Activated naive CD4-positive, alpha-beta T cell treated with anti-CD3 and anti-CD28 coated beads for 36 hours (primary cell): Measurements from ENCODE around the gene CALCB. TPM values are rescaled to one million over a fixed set of nuclear protein-coding genes. Genes with fewer than 3 reads are reported as not detected.
"Not testable (repeated sequence)": the region's sequence is repeated elsewhere in the genome, so short reads cannot be mapped to it uniquely, and the experiment has no call there.

Experiments
- CTCF ChIA-PET: fragments of 350-600 bp; sonication (Branson Sonifier 250); formaldehyde crosslinking; loops from one replicate; lab custom pipeline; 2021; ENCODE audit warnings: antibody characterized with exemption; lab: Charles Lee
- DNase-seq: peaks from one replicate; pipeline ENCODE4 v3.0.0-alpha.2; 2020
- H3K27ac Mint-ChIP-seq: one replicate; pipeline ENCODE4 v1.8.0; 2021; ENCODE audit warnings: mild to moderate bottlenecking, mixed read lengths
- H3K27me3 Mint-ChIP-seq: one replicate; pipeline ENCODE4 v1.8.0; 2021; ENCODE audit warnings: low read depth, mixed read lengths
- H3K36me3 Mint-ChIP-seq: one replicate; pipeline ENCODE4 v1.8.0; 2021; ENCODE audit warnings: low read depth, mixed read lengths
- H3K4me1 Mint-ChIP-seq: one replicate; pipeline ENCODE4 v1.8.0; 2021; ENCODE audit warnings: low read depth, mixed read lengths
- H3K4me3 Mint-ChIP-seq: one replicate; pipeline ENCODE4 v1.8.0; 2021; ENCODE audit warnings: mild to moderate bottlenecking, moderate library complexity, mixed read lengths
- H3K9me3 Mint-ChIP-seq: one replicate; pipeline ENCODE4 v1.8.0; 2021; ENCODE audit warnings: mixed read lengths
- intact Hi-C: fragments of 100-400 bp; cut with micrococcal nuclease; formaldehyde crosslinking; loops from one replicate; pipeline ENCODE4 v1.15.1; 2023
- total RNA-seq, 2 experiments: library from RNA; stranded (reverse); gene quantifications; one replicate each; pipeline ENCODE4 v1.2.3, GENCODE V29; 2021

The CALCB gene
- total RNA-seq, result 10 to 100 TPM; 12.1 to 12.5 TPM

DNA sequence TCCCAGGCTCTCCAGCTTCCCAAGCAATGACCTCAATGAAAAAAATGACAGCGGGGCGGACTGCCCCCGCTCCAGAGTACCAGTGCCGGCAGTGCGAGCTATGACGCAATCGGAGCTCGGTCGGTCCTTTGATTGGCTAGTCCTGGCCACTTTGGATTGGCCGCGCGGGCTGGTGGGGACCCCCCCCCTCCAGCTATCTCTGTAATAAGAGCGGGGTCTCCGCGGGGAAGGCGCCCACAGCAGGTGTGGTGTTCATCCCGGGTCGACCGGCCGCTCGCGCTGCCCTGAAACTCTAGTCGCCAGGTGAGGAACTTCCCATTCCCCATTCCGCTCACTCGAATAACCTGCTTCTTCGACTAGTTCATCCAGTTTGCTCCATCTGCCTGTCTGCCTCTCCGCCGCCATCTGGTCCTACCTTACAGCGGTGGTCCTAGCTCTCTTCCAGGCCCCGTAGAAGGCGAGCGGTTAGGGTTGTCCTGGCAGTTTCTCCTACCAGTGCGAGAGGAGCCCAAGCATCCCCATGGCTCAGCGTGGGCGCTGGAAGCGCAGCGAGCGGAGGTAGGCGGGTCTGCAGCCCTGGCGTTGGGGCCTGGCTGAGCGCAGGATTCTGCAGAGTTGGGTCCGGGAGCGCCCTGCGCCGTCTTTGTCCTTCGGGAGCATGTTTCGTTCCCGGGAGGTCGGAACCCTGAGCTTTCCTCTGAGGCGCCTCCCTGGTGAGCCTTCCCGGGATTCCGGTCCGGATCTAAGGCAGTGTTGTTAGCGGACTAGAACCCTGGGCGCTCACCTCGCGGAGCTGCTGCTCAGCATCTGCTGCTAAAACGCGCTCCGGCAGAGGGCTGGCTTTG lies at the start of gene CALCB:
Gene CALCB (plus strand): TSS at position 233 of the 845 bp plus-strand sequence. CDS start 1,126 bp downstream, outside the sequence.
- intact Hi-C loops, result loop anchor here (1.0 kb wide), 4 partner anchors 20 to 553 kb away; partner anchors contain the start of gene PSMA1
- peaks cover 10% of the 10 kb centered on the region for H3K4me1 Mint-ChIP-seq
- DNase-seq, result peak; percentile 58
- CTCF ChIA-PET, result interaction anchor here (0.6 to 6.9 kb wide), 23 partner anchors 9 to 594 kb away, joined by 3 to 115 read pairs (median 5); partner anchors contain the start of gene CYP2R1
- H3K36me3 Mint-ChIP-seq, result peaks cover 6% of the 10 kb centered on the region
- peaks cover 9% of the 10 kb centered on the region for H3K27me3 Mint-ChIP-seq
- peak within 1 kb of the TSS; percentile 43 for H3K27ac Mint-ChIP-seq
- peak within 1 kb of the TSS; percentile 86 for H3K4me3 Mint-ChIP-seq
- H3K9me3 Mint-ChIP-seq, result peaks cover 15% of the 10 kb centered on the region

DNA sequence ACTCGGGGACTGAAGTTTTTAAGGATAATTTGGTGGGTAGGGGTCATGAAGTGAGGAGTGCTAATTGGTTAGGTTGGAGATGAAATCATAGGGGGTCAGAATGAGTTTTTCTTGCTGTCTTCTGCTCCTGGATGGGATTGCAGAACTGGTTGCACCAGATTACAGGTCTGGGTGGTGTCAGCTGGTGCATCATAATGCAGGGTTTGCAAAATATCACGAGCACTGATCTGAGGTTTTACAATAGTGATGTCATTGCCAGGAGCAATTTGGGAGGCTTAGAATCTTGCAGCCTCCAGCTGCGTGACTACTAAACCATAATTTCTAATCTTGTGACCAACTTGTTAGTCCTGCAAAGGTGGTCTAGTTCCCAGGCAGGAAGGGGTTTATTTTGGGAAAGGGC lies 46.4 kb upstream of the CALCB start:
- H3K4me1 Mint-ChIP-seq, result no peaks in the 10 kb centered on the region
- no peaks in the 10 kb centered on the region for H3K36me3 Mint-ChIP-seq
- DNase-seq, result no peak
- no peak overlapping the region for H3K4me3 Mint-ChIP-seq
- H3K9me3 Mint-ChIP-seq, result no peaks in the 10 kb centered on the region
- H3K27ac Mint-ChIP-seq, result no peak overlapping the region
- peaks cover 3% of the 10 kb centered on the region for H3K27me3 Mint-ChIP-seq
- intact Hi-C loops, result no loop called here
- CTCF ChIA-PET, result interaction anchor here (0.9 kb wide), 1 partner anchor 58 kb away, joined by 3 read pairs; no protein-coding TSS in a partner anchor

GRCh38 chr11:15027956-15028355 lies 45.4 kb upstream of the CALCB start:
- DNase-seq, result no peak
- Mint-ChIP-seq H3K4me3 (no peak overlapping the region), H3K27me3 (peaks cover 3% of the 10 kb centered on the region), H3K9me3 (no peaks in the 10 kb centered on the region), H3K4me1 (no peaks in the 10 kb centered on the region), H3K36me3 (no peaks in the 10 kb centered on the region), H3K27ac (no peak overlapping the region)
- CTCF ChIA-PET, result interaction anchor here (1.5 kb wide), 1 partner anchor 73 kb away, joined by 3 read pairs; no protein-coding TSS in a partner anchor
- intact Hi-C loops, result no loop called here

- Mint-ChIP-seq H3K9me3 (no peaks in the 10 kb centered on the region), H3K4me1 (no peaks in the 10 kb centered on the region), H3K36me3 (no peaks in the 10 kb centered on the region), H3K27ac (no peak overlapping the region), H3K27me3 (peaks cover 5% of the 10 kb centered on the region), H3K4me3 (no peak overlapping the region)
- DNase-seq, result no peak
- intact Hi-C loops, result no loop called here
- CTCF ChIA-PET, result interaction anchor here (1.5 kb wide), 1 partner anchor 73 kb away, joined by 3 read pairs; no protein-coding TSS in a partner anchor
These were observed 45.0 kb upstream of the CALCB start for GRCh38 chr11:15028379-15028778.

DNA sequence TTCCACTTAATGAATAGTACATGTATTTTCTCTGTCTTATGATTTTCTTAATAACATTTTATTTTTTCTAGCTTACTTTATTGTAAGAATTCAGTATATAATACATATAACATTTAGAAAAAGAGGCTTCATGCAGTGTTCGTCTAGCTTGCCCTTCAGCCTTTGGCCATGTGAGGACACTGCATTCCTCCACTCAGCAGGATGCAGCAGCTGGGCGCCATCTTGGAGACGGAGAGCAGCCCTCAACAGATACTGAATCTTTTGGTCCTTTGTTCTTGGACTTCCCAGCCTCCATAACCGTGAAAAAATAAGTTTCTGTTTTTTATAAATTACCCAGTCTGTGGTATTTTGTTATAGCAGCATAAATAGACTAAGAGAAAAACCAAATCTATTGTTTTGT lies 41.4 kb upstream of the CALCB start:
- H3K27me3 Mint-ChIP-seq, intact Hi-C loops, H3K4me1 Mint-ChIP-seq, H3K9me3 Mint-ChIP-seq, CTCF ChIA-PET, H3K36me3 Mint-ChIP-seq, H3K27ac Mint-ChIP-seq, DNase-seq, H3K4me3 Mint-ChIP-seq: not testable (repeated sequence)

- no peaks in the 10 kb centered on the region for H3K9me3 Mint-ChIP-seq
- intact Hi-C loops, result no loop called here
- H3K4me3 Mint-ChIP-seq, result no peak overlapping the region
- peaks cover 2% of the 10 kb centered on the region for H3K27me3 Mint-ChIP-seq
- H3K4me1 Mint-ChIP-seq, result no peaks in the 10 kb centered on the region
- no peaks in the 10 kb centered on the region for H3K36me3 Mint-ChIP-seq
- no peak for DNase-seq
- no peak overlapping the region for H3K27ac Mint-ChIP-seq
- CTCF ChIA-PET, result no interaction called here
These were observed 38.6 kb upstream of the CALCB start for GRCh38 chr11:15034687-15035267.

DNA sequence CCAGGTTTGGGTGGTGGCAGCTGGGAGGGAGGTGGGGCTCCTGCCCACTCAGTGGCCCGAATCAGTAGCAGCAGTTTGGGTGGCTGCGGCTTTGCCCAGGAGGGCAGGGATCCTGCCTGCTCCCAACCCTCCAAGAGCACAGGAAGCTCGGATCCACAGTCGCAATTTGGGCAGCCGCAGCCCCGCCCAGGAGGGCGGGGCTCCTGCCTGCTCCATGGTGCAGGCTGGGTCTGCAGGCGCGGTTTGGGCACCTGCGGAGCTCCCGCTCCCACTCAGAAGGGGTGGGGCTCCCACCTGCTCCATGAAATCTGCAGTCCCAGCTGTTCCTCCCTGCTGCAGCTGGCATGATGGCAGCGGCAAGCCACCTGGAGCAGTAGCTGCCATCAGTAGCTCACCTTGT lies 38.1 kb upstream of the CALCB start:
- H3K27me3 Mint-ChIP-seq, result peaks cover 2% of the 10 kb centered on the region
- no peaks in the 10 kb centered on the region for H3K9me3 Mint-ChIP-seq
- H3K4me1 Mint-ChIP-seq, result no peaks in the 10 kb centered on the region
- H3K36me3 Mint-ChIP-seq, result no peaks in the 10 kb centered on the region
- no peak for DNase-seq
- no peak overlapping the region for H3K27ac Mint-ChIP-seq
- intact Hi-C loops, result no loop called here
- CTCF ChIA-PET, result interaction anchor here (1.0 kb wide), 1 partner anchor 40 kb away, joined by 5 read pairs; no protein-coding TSS in a partner anchor
- no peak overlapping the region for H3K4me3 Mint-ChIP-seq

DNA sequence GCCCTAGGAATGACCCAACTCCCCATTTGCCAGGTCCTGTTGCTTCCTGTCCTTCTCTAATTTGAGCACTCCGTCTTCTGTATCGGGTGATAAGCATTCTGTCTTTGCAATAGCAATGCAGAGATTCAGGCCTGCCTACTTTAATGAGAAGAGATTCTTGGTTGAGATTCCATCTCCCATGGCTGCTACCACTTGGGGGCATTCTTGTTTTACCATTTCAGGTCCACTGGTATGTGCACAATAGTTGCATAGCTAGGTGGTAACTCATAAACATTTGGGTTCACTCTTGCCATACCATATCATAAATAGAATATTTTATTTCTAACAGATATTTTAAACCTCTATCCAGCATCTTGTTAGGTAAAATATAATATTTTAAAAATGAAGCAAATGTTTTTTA lies 34.4 kb upstream of the CALCB start:
- CTCF ChIA-PET, result interaction anchor here (0.6 to 3.2 kb wide), 8 partner anchors 9 to 168 kb away, joined by 3 to 41 read pairs (median 4); partner anchors contain the start of gene CALCB
- no peaks in the 10 kb centered on the region for H3K9me3 Mint-ChIP-seq
- intact Hi-C loops, result loop anchor here (1.0 kb wide), 2 partner anchors 36 to 169 kb away; no protein-coding TSS in a partner anchor
- H3K27ac Mint-ChIP-seq, result no peak overlapping the region
- H3K4me3 Mint-ChIP-seq, result no peak overlapping the region
- H3K4me1 Mint-ChIP-seq, result no peaks in the 10 kb centered on the region
- no peaks in the 10 kb centered on the region for H3K27me3 Mint-ChIP-seq
- peak; percentile 57 for DNase-seq
- H3K36me3 Mint-ChIP-seq, result no peaks in the 10 kb centered on the region

GRCh38 chr11:15045209-15045608 lies 28.2 kb upstream of the CALCB start:
- Mint-ChIP-seq H3K27me3 (no peaks in the 10 kb centered on the region), H3K9me3 (no peaks in the 10 kb centered on the region), H3K27ac (no peak overlapping the region), H3K36me3 (no peaks in the 10 kb centered on the region), H3K4me3 (no peak overlapping the region), H3K4me1 (no peaks in the 10 kb centered on the region)
- no peak for DNase-seq
- CTCF ChIA-PET, result interaction anchor here (9.9 kb wide), 1 partner anchor 29 kb away, joined by 73 read pairs; the partner anchor contains the start of gene CALCB
- intact Hi-C loops, result no loop called here

GRCh38 chr11:15045891-15046290 lies 27.5 kb upstream of the CALCB start:
- Mint-ChIP-seq H3K4me3 (no peak overlapping the region), H3K9me3 (no peaks in the 10 kb centered on the region), H3K27me3 (no peaks in the 10 kb centered on the region), H3K27ac (no peak overlapping the region), H3K4me1 (no peaks in the 10 kb centered on the region), H3K36me3 (no peaks in the 10 kb centered on the region)
- CTCF ChIA-PET, result interaction anchor here (9.9 kb wide), 1 partner anchor 28 kb away, joined by 73 read pairs; the partner anchor contains the start of gene CALCB
- DNase-seq, result no peak
- intact Hi-C loops, result no loop called here

- H3K27ac Mint-ChIP-seq, H3K27me3 Mint-ChIP-seq, H3K9me3 Mint-ChIP-seq, H3K4me1 Mint-ChIP-seq, intact Hi-C loops, H3K4me3 Mint-ChIP-seq, H3K36me3 Mint-ChIP-seq, DNase-seq: not testable (repeated sequence)
- CTCF ChIA-PET, result interaction anchor here (0.8 to 9.9 kb wide), 2 partner anchors 28 to 139 kb away, joined by 3 to 73 read pairs; partner anchors contain the start of gene CALCB
These were observed 26.7 kb upstream of the CALCB start for GRCh38 chr11:15046673-15047072.

DNA sequence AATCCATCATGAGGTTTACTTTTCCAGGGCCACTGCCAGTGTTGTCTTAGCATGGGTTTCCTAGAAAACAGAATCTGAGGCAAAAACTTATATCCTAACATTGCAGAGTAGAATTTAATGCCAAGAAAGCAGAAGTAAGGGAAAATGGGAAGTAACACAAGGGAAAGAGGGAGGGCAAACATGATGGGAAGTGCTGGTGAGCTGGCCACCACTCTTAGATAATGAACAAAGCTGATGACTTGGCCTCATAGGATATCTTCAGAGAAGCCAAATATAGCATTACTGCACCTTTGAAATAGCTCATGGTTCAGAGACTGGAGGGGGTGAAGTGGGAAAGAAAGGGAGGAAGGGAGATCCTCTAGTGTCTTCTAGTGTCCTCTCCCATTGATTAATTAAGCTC lies 24.8 kb upstream of the CALCB start:
- intact Hi-C loops, result no loop called here
- H3K9me3 Mint-ChIP-seq, result no peaks in the 10 kb centered on the region
- CTCF ChIA-PET, result interaction anchor here (0.6 to 9.9 kb wide), 6 partner anchors 9 to 398 kb away, joined by 3 to 73 read pairs (median 6); partner anchors contain the start of gene CALCB
- no peak overlapping the region for H3K27ac Mint-ChIP-seq
- H3K36me3 Mint-ChIP-seq, result no peaks in the 10 kb centered on the region
- no peak for DNase-seq
- H3K4me1 Mint-ChIP-seq, result peaks cover 8% of the 10 kb centered on the region
- H3K4me3 Mint-ChIP-seq, result no peak overlapping the region
- peaks cover 2% of the 10 kb centered on the region for H3K27me3 Mint-ChIP-seq
